ENCODE measurements around the gene EIF4E1B.

The EIF4E1B gene

GRCh38 chr5:176662371-176663333, 32.2 kb downstream of the EIF4E1B start:
- DNase-seq (ENCODE audit: low spot score in 2 of 2): no peak
- in situ Hi-C loops (cut with MboI; ENCODE audit: low sequenced_read_pairs): loop anchor here (5.0 kb wide), 2 partner anchors 295 to 450 kb away; no protein-coding TSS in a partner anchor

GRCh38 chr5:176663566-176663965, 33.1 kb downstream of the EIF4E1B start:
- Histone ChIP-seq H3K4me1 (no peaks in the 10 kb centered on the region), H3K27me3 (ENCODE audit: low read depth) (peaks cover 5% of the 10 kb centered on the region; the same call in 1 of the 2 replicates), H3K36me3 (replicated peaks) (no peaks in the 10 kb centered on the region), H3K4me3 (no peak overlapping the region), H3K9me3 (no peaks in the 10 kb centered on the region)
- no peak for DNase-seq (ENCODE audit: low spot score in 2 of 2)
- in situ Hi-C loops (cut with MboI; ENCODE audit: low sequenced_read_pairs): loop anchor here (5.0 kb wide), 2 partner anchors 294 to 449 kb away; no protein-coding TSS in a partner anchor

More at GRCh38 chr5:176662371-176663333, 32.2 kb downstream of the EIF4E1B start:
- no peaks in the 10 kb centered on the region for H3K27me3 ChIP-seq (ENCODE audit: low read depth)
- H3K4me3 ChIP-seq: no peak overlapping the region
- H3K36me3 ChIP-seq (replicated peaks): no peaks in the 10 kb centered on the region
- no peaks in the 10 kb centered on the region for H3K4me1 ChIP-seq
- no peaks in the 10 kb centered on the region for H3K9me3 ChIP-seq

- Histone ChIP-seq H3K4me1 (no peaks in the 10 kb centered on the region), H3K36me3 (replicated peaks) (no peaks in the 10 kb centered on the region), H3K27me3 (ENCODE audit: low read depth) (peaks cover 5% of the 10 kb centered on the region; the same call in 1 of the 2 replicates), H3K4me3 (no peak overlapping the region), H3K9me3 (no peaks in the 10 kb centered on the region)
- in situ Hi-C loops (cut with MboI; ENCODE audit: low sequenced_read_pairs): loop anchor here (5.0 kb wide), 2 partner anchors 293 to 448 kb away; no protein-coding TSS in a partner anchor
- no peak for DNase-seq (ENCODE audit: low spot score in 2 of 2)
Observed at GRCh38 chr5:176664479-176664878, 34.0 kb downstream of the EIF4E1B start.

- in situ Hi-C loops (cut with MboI; ENCODE audit: low sequenced_read_pairs): loop anchor here (5.0 kb wide), 2 partner anchors 292 to 447 kb away; no protein-coding TSS in a partner anchor
- DNase-seq (ENCODE audit: low spot score in 2 of 2): no peak
- H3K36me3 ChIP-seq (replicated peaks): no peaks in the 10 kb centered on the region
- H3K4me1 ChIP-seq: no peaks in the 10 kb centered on the region
- H3K9me3 ChIP-seq: no peaks in the 10 kb centered on the region
- peaks cover 5% of the 10 kb centered on the region; the same call in 1 of the 2 replicates for H3K27me3 ChIP-seq (ENCODE audit: low read depth)
- no peak overlapping the region for H3K4me3 ChIP-seq
Observed at GRCh38 chr5:176664886-176665285, 34.4 kb downstream of the EIF4E1B start.

GRCh38 chr5:176665517-176665916, 35.0 kb downstream of the EIF4E1B start:
- no peak for DNase-seq (ENCODE audit: low spot score in 2 of 2)
- no peaks in the 10 kb centered on the region for H3K9me3 ChIP-seq
- no peaks in the 10 kb centered on the region for H3K4me1 ChIP-seq
- H3K27me3 ChIP-seq (ENCODE audit: low read depth): peaks cover 5% of the 10 kb centered on the region; the same call in 1 of the 2 replicates
- no peak overlapping the region for H3K4me3 ChIP-seq
- in situ Hi-C loops (cut with MboI; ENCODE audit: low sequenced_read_pairs): no loop called here
- no peaks in the 10 kb centered on the region for H3K36me3 ChIP-seq (replicated peaks)

GRCh38 chr5:176667637-176668036, 37.2 kb downstream of the EIF4E1B start:
- Histone ChIP-seq H3K4me1 (peaks cover 3% of the 10 kb centered on the region; the same call in 1 of the 2 replicates), H3K27me3 (ENCODE audit: low read depth) (peaks cover 5% of the 10 kb centered on the region; the same call in 1 of the 2 replicates), H3K36me3 (replicated peaks) (no peaks in the 10 kb centered on the region), H3K4me3 (no peak overlapping the region), H3K9me3 (no peaks in the 10 kb centered on the region)
- in situ Hi-C loops (cut with MboI; ENCODE audit: low sequenced_read_pairs): no loop called here
- DNase-seq (ENCODE audit: low spot score in 2 of 2): no peak

GRCh38 chr5:176670449-176670848, 40.0 kb downstream of the EIF4E1B start:
- Histone ChIP-seq H3K27me3 (ENCODE audit: low read depth) (peaks cover 5% of the 10 kb centered on the region; the same call in 1 of the 2 replicates), H3K4me1 (peaks cover 3% of the 10 kb centered on the region; the same call in 1 of the 2 replicates), H3K36me3 (replicated peaks) (no peaks in the 10 kb centered on the region), H3K9me3 (no peaks in the 10 kb centered on the region), H3K4me3 (no peak overlapping the region)
- in situ Hi-C loops (cut with MboI; ENCODE audit: low sequenced_read_pairs): no loop called here
- DNase-seq (ENCODE audit: low spot score in 2 of 2): no peak

- DNase-seq (ENCODE audit: low spot score in 2 of 2): no peak
- no peak overlapping the region for H3K4me3 ChIP-seq
- in situ Hi-C loops (cut with MboI; ENCODE audit: low sequenced_read_pairs): no loop called here
- peaks cover 5% of the 10 kb centered on the region; the same call in 1 of the 2 replicates for H3K27me3 ChIP-seq (ENCODE audit: low read depth)
- peaks cover 3% of the 10 kb centered on the region; the same call in 1 of the 2 replicates for H3K4me1 ChIP-seq
- no peaks in the 10 kb centered on the region for H3K9me3 ChIP-seq
- H3K36me3 ChIP-seq (replicated peaks): no peaks in the 10 kb centered on the region
Observed at GRCh38 chr5:176671399-176671798, 40.9 kb downstream of the EIF4E1B start.

- in situ Hi-C loops (cut with MboI; ENCODE audit: low sequenced_read_pairs): no loop called here
- peak; percentile 33 to 53 for DNase-seq (ENCODE audit: low spot score in 2 of 2)
- no peaks in the 10 kb centered on the region for H3K36me3 ChIP-seq (replicated peaks)
- H3K4me3 ChIP-seq: no peak overlapping the region
- peaks cover 3% of the 10 kb centered on the region; the same call in 1 of the 2 replicates for H3K4me1 ChIP-seq
- no peaks in the 10 kb centered on the region for H3K9me3 ChIP-seq
- H3K27me3 ChIP-seq (ENCODE audit: low read depth): peaks cover 5% of the 10 kb centered on the region; the same call in 1 of the 2 replicates
Observed at GRCh38 chr5:176671890-176672747, 41.6 kb downstream of the EIF4E1B start.

GRCh38 chr5:176673651-176674583, 43.4 kb downstream of the EIF4E1B start:
- DNase-seq (ENCODE audit: low spot score in 2 of 2): no peak
- Histone ChIP-seq H3K4me1 (peaks cover 3% of the 10 kb centered on the region; the same call in 1 of the 2 replicates), H3K9me3 (no peaks in the 10 kb centered on the region), H3K4me3 (no peak overlapping the region), H3K36me3 (replicated peaks) (no peaks in the 10 kb centered on the region), H3K27me3 (ENCODE audit: low read depth) (no peaks in the 10 kb centered on the region)
- in situ Hi-C loops (cut with MboI; ENCODE audit: low sequenced_read_pairs): no loop called here

- in situ Hi-C loops (cut with MboI; ENCODE audit: low sequenced_read_pairs): no loop called here
- H3K36me3 ChIP-seq (replicated peaks): no peaks in the 10 kb centered on the region
- H3K4me3 ChIP-seq: no peak overlapping the region
- no peaks in the 10 kb centered on the region for H3K27me3 ChIP-seq (ENCODE audit: low read depth)
- H3K9me3 ChIP-seq: no peaks in the 10 kb centered on the region
- peaks cover 3% of the 10 kb centered on the region; the same call in 1 of the 2 replicates for H3K4me1 ChIP-seq
- DNase-seq (ENCODE audit: low spot score in 2 of 2): no peak
Observed at GRCh38 chr5:176674799-176675198, 44.3 kb downstream of the EIF4E1B start.

- no peaks in the 10 kb centered on the region for H3K9me3 ChIP-seq
- peaks cover 3% of the 10 kb centered on the region; the same call in 1 of the 2 replicates for H3K4me1 ChIP-seq
- H3K27me3 ChIP-seq (ENCODE audit: low read depth): no peaks in the 10 kb centered on the region
- in situ Hi-C loops (cut with MboI; ENCODE audit: low sequenced_read_pairs): no loop called here
- peak in 1 of 2 experiments; percentile 54 for DNase-seq (ENCODE audit: low spot score in 2 of 2)
- no peak overlapping the region for H3K4me3 ChIP-seq
- no peaks in the 10 kb centered on the region for H3K36me3 ChIP-seq (replicated peaks)
Observed at GRCh38 chr5:176675676-176676360, 45.3 kb downstream of the EIF4E1B start.
